Right lobe of liver (tissue), 6 donors: Measurements from ENCODE around the gene GMDS. TPM values are rescaled to one million over a fixed set of nuclear protein-coding genes. Genes with fewer than 3 reads are reported as not detected.

Experiments
- ATAC-seq, 4 donors: fragments of 200-7000 bp; cut with Tn5 transposase; one replicate each; pipeline ENCODE4 v1.9.1; 2020; ENCODE audit warnings: mild to moderate bottlenecking in 4 of 4, moderate library complexity in 4 of 4
- DNase-seq, 3 donors: peaks; one replicate each; pipeline ENCODE4 v3.0.0-alpha.2; 2020
- H3K27ac ChIP-seq, 3 donors: fragments of 200-600 bp; one replicate each; pipeline ENCODE4 v1.8.0; 2022
- H3K27me3 ChIP-seq, 2 donors: fragments of 200-600 bp; one replicate each; pipeline ENCODE4 v1.8.0; 2022
- H3K36me3 ChIP-seq, 4 donors: fragments of 200-600 bp; sonication (generic) in 1 of 4; one replicate each; pipeline versions ENCODE4 v1.5.1 to v1.8.0; 2017 to 2022; ENCODE audit warnings: control low read depth in 1 of 4
- H3K4me1 ChIP-seq, 4 donors: fragments of 200-600 bp; sonication (generic) in 1 of 4; one replicate each; pipeline versions ENCODE4 v1.5.1 to v1.8.0; 2017 to 2022; ENCODE audit warnings: control low read depth in 1 of 4
- H3K4me3 ChIP-seq, 3 donors: fragments of 200-600 bp; one replicate each; pipeline ENCODE4 v1.8.0; 2022
- H3K9me3 ChIP-seq, 4 donors: fragments of 200-600 bp; sonication (generic) in 1 of 4; one replicate each; pipeline versions ENCODE4 v1.5.1 to v1.8.0; 2017 to 2022; ENCODE audit warnings: control low read depth in 1 of 4
- CTCF ChIP-seq, 4 donors: fragments of 200-600 bp in 3 of 4; fragments of 450-650 bp in 1 of 4; IDR thresholded peaks; one replicate each; pipeline versions ENCODE4 v1.5.1 to v1.8.0; 2016 to 2022; ENCODE audit warnings: antibody characterized with exemption in 4 of 4, mild to moderate bottlenecking in 2 of 4
- POLR2A ChIP-seq: fragments of 450-650 bp; IDR thresholded peaks from one replicate; pipeline ENCODE4 v1.6.1; 2017; ENCODE audit warnings: antibody characterized with exemption, mild to moderate bottlenecking
- WGBS: methylation state at CpG from one replicate; pipeline ENCODE4 v1.1.6; 2018; ENCODE audit warnings: low coverage, low lambda C conversion rate; ENCODE audit not compliant: insufficient coverage; ENCODE audit errors: missing lambda C conversion rate; 5-methylcytosine and 5-hydroxymethylcytosine counted together
- intact Hi-C, 2 donors: fragments of 100-400 bp; cut with DNase I; formaldehyde crosslinking; loops; one replicate each; pipeline versions ENCODE4 v1.11.2 to v1.14.1; 2022
- total RNA-seq, 6 experiments: library from RNA; depleted of rRNA in 2 of 6; stranded (reverse); fragments of >200 nt in 2 of 6; fragmentation: NEBNext Ultra II Directional in 3 of 6; extraction: Animal tissue kit (Norgen Biotek cat#: 25700) in 3 of 6; gene quantifications; one replicate each; pipeline versions ENCODE4 v1.1.0 to v1.2.4, GENCODE V29; 2016 to 2023
- donor health status: DM: no; HTN: yes; CAD: no.
- donor health status: DM: no; HTN: no; CAD: no.
- donor health status: DM: no; HTN: no; CAD: no.
- donor health status: DM: no; HTN: yes; CAD: no.
- donor health status: DM: no; HTN: yes; CAD: no.

GMDS gene
- total RNA-seq, 6 experiments from 2014 or later: 15.9 to 34.4 (median 23.4) TPM

GRCh38 chr6:2102316-2102883, 143.0 kb downstream of the GMDS start:
- ATAC-seq: peak in 1 of 4 donors; percentile 34
- no peak for DNase-seq
- TF ChIP-seq POLR2A (no peak), CTCF (IDR thresholded peaks at IDR 0.05) (no peak)
- intact Hi-C loops: loop anchor here in 1 of 2 donors (10.0 kb wide), 1 partner anchor 498 kb away; the partner anchor contains the start of gene FOXC1
- H3K27ac ChIP-seq: no peak overlapping the region
- H3K9me3 ChIP-seq: no peaks in the 10 kb centered on the region
- no peaks in the 10 kb centered on the region for H3K27me3 ChIP-seq
- no peaks in the 10 kb centered on the region for H3K36me3 ChIP-seq
- H3K4me1 ChIP-seq: peaks cover 0 to 20% (median 5%) of the 10 kb centered on the region in 4 donors
- WGBS: 33% methylated on average over 5 of the region's 5 CpGs
- H3K4me3 ChIP-seq: no peak overlapping the region

GRCh38 chr6:2101213-2101612, 144.2 kb downstream of the GMDS start:
- peaks cover 0 to 20% (median 5%) of the 10 kb centered on the region in 4 donors for H3K4me1 ChIP-seq
- no peak for TF ChIP-seq CTCF (IDR thresholded peaks at IDR 0.05)
- TF ChIP-seq POLR2A: no peak
- no peak for DNase-seq
- intact Hi-C loops: loop anchor here in 1 of 2 donors (10.0 kb wide), 1 partner anchor 496 kb away; the partner anchor contains the start of gene FOXC1
- no peaks in the 10 kb centered on the region for H3K27me3 ChIP-seq
- no peak overlapping the region for H3K4me3 ChIP-seq
- peak in 1 of 4 donors; percentile 34 for ATAC-seq
- no peaks in the 10 kb centered on the region for H3K36me3 ChIP-seq
- no peak overlapping the region for H3K27ac ChIP-seq
- H3K9me3 ChIP-seq: no peaks in the 10 kb centered on the region
- 77% methylated on average over 1 of the region's 1 CpG for WGBS

GRCh38 chr6:2099870-2100269, 145.5 kb downstream of the GMDS start:
- intact Hi-C loops: loop anchor here in 1 of 2 donors (10.0 kb wide), 1 partner anchor 495 kb away; the partner anchor contains the start of gene FOXC1
- H3K4me1 ChIP-seq: peaks cover 0 to 20% (median 5%) of the 10 kb centered on the region in 4 donors
- TF ChIP-seq POLR2A (no peak), CTCF (IDR thresholded peaks at IDR 0.05) (no peak)
- H3K27ac ChIP-seq: no peak overlapping the region
- no peak overlapping the region for H3K4me3 ChIP-seq
- ATAC-seq (no peak), DNase-seq (no peak)
- H3K27me3 ChIP-seq: no peaks in the 10 kb centered on the region
- no peaks in the 10 kb centered on the region for H3K9me3 ChIP-seq
- no peaks in the 10 kb centered on the region for H3K36me3 ChIP-seq

GRCh38 chr6:2097464-2097863, 147.9 kb downstream of the GMDS start:
- H3K27ac ChIP-seq: no peak overlapping the region
- H3K4me1 ChIP-seq: peaks cover 0 to 9% (median 2%) of the 10 kb centered on the region in 4 donors
- H3K9me3 ChIP-seq: no peaks in the 10 kb centered on the region
- 77% methylated on average over 3 of the region's 3 CpGs for WGBS
- no peaks in the 10 kb centered on the region for H3K27me3 ChIP-seq
- DNase-seq (no peak), ATAC-seq (no peak)
- H3K4me3 ChIP-seq: no peak overlapping the region
- no peaks in the 10 kb centered on the region for H3K36me3 ChIP-seq
- TF ChIP-seq CTCF (IDR thresholded peaks at IDR 0.05) (no peak), POLR2A (no peak)
- intact Hi-C loops: no loop called here
